OCI-LY1 (cell line): ENCODE data around the gene STEAP4.

ENCODE experiments used
- CTCF ChIP-seq: fragments of 200-600 bp; sonication (generic), shearing (Covaris generic); IDR thresholded peaks from 2 replicates; pipeline ENCODE4 v1.5.1; 2017; ENCODE audit warnings: mild to moderate bottlenecking, antibody characterized with exemption, low read length, moderate library complexity, mixed read lengths
- EZH2 ChIP-seq: fragments of 200-600 bp; sonication (generic), shearing (Covaris generic); IDR thresholded peaks from 2 replicates; pipeline ENCODE4 v1.8.0; 2017; ENCODE audit warnings: borderline replicate concordance, mixed run types, mild to moderate bottlenecking, antibody characterized with exemption, low read length, moderate library complexity, mixed read lengths

- no peak for TF ChIP-seq CTCF
- TF ChIP-seq EZH2, result no peak
Measured at GRCh38 chr7:88233828-88234227, 72.9 kb downstream of the STEAP4 start.
